Stimulated activated naive CD8-positive, alpha-beta T cell treated with anti-CD3 and anti-CD28 coated beads, Interleukin-15, amount 100 ng/mL, for 72 hours (primary cell): ENCODE measurements around the gene YARS1.
A peak's percentile ranks its signal among the peaks of the same experiment; 100 is the strongest.

Experiments used
- ATAC-seq: fragments of 150-1000 bp; cut with Tn5 transposase; 2 replicates; pipeline ENCODE4 v1.10.0; 2021; ENCODE audit warnings: mild to moderate bottlenecking, moderate library complexity
- DNase-seq, 2 donors: peaks; one replicate each; pipeline ENCODE4 v3.0.0; 2021 to 2022
- H3K27ac Mint-ChIP-seq, 2 donors: one replicate each; pipeline ENCODE4 v1.8.0; 2022; ENCODE audit warnings: mild to moderate bottlenecking in 2 of 2, mixed read lengths in 2 of 2, moderate library complexity in 2 of 2
- H3K27me3 Mint-ChIP-seq: one replicate; pipeline ENCODE4 v1.8.0; 2022; ENCODE audit warnings: mixed read lengths
- H3K4me1 Mint-ChIP-seq: one replicate; pipeline ENCODE4 v1.8.0; 2022; ENCODE audit warnings: mild to moderate bottlenecking, mixed read lengths
- H3K4me3 Mint-ChIP-seq, 2 donors: one replicate each; pipeline ENCODE4 v1.8.0; 2022; ENCODE audit warnings: mild to moderate bottlenecking in 2 of 2, mixed read lengths in 2 of 2, moderate library complexity in 1 of 2
- H3K9me3 Mint-ChIP-seq, 2 donors: one replicate each; pipeline ENCODE4 v1.8.0; 2022; ENCODE audit warnings: mixed read lengths in 2 of 2

YARS1 gene

DNA sequence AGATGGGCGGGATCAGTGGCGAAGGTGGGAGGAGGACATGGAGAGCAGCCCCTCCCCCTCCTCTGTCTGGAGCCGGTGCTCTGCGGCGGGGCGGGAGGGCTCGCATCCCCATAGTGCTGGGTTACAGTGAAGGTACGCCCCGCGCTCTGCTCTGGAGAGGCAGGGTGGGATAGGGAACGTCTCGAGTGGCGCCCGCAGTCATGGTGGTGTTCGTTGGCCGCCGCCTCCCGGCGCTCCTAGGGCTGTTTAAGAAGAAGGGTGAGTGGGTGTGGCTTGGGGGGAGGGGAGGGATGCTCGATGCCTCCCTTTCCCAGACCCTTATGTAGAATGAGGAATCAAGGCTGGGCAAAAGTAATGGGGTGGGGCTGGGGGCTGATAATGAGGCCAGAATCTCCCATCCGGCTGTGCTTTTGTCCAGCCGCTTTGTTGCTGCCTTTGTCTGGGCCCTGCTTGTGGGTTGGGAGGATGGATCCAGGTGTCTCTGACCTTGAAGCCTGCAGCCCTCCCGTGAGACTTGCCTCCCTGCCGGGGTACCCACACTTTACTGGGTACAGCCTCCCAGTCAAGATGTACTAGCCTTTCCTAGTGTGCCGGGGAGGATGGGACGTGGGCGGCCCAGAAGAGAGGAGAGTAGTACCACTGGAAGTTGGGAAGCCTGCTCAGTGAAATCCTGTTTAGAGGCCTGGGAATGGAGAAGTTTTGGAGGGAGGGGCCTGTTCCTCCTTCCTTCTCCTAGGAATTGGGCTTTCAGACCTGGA, 51.4 kb downstream of the YARS1 start:
- Mint-ChIP-seq H3K9me3 (no peaks in the 10 kb centered on the region), H3K4me3 (no peak overlapping the region), H3K4me1 (peaks cover 15% of the 10 kb centered on the region), H3K27ac (no peak overlapping the region), H3K27me3 (no peaks in the 10 kb centered on the region)
- no peak for ATAC-seq
- DNase-seq: no peak

DNA sequence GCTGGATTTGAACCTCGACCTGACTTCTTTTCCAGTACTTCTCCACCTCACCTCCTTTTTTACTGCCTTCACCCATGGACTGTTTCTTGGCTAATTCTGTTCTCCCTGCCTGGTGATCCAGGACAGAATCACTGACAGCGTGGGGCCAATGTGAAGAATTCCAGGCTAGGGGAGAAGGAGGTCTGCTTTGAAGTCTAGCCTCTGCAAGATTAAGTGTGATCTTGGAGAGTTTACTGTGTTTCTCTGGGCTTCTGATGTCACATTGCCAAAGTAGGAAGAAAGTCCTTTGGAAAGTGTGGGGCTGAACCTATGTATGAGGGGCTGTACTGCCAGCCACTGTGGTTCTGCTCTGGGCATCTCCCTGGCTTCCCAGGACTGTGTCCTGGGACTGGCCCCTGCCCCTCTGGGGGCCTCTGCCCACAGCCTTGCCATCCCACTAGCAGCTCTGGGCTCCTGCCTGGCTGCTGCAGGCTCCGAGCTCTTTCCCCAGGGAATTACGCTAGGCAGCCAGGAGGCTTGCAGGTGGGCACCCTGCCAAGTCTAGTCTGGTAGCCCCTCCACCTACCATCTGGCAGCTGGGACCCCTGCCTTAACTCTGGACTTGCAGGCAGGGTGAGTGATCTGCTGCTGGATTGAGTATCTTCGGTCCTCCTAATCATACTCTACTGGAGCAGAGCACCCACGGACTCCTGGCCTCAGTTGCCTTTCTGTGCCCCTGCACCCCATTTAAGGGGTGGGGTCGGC, 52.2 kb downstream of the YARS1 start:
- DNase-seq (no peak), ATAC-seq (no peak)
- Mint-ChIP-seq H3K4me3 (no peak overlapping the region), H3K4me1 (peaks cover 23% of the 10 kb centered on the region), H3K9me3 (no peaks in the 10 kb centered on the region), H3K27me3 (no peaks in the 10 kb centered on the region), H3K27ac (no peak overlapping the region)

DNA sequence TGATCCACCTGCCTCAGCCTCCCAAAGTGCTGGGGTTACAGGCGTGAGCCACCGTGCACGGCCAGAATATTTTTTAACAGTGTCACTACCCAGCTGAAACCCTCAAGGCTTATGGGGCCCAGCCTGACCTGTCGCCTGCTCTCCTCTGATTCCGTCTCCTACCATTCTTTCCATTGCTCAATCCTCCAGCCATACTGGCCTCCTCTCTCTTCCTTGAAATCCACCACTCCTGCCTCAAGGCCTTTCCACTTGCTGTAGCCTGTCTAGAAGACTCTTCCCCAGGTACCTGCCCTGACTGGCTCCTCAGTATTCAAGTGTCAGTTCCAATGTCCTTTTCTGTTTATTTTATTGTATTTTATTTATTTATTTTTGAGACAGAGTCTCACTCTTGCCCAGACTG, 53.9 kb downstream of the YARS1 start:
- Mint-ChIP-seq H3K4me1 (peaks cover 31% of the 10 kb centered on the region), H3K27ac (no peak overlapping the region), H3K4me3 (no peak overlapping the region), H3K9me3 (no peaks in the 10 kb centered on the region), H3K27me3 (no peaks in the 10 kb centered on the region)
- DNase-seq (no peak), ATAC-seq (no peak)

DNA sequence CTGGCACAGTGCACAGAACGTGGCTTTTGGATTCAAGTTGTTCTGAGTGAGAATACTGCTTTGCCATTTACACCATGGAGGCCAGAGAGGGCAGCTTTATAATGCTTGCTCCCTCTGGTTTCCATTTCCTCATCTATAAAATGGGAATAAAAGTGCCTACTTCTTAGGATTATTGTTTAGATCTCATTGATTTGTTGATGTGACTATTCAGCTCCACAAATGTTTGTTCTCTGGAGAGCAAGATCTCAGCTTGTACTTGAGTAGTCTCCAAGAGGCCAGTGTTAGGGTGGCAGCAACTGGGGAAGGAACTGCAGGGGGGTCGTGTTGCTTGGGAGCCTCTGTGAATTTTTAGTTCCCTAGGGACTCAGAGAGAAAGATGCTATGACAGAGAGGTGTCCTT, 55.2 kb downstream of the YARS1 start:
- no peaks in the 10 kb centered on the region for H3K9me3 Mint-ChIP-seq
- H3K4me3 Mint-ChIP-seq: no peak overlapping the region
- peak overlapping the region in 1 of 2 donors; percentile 35 for H3K27ac Mint-ChIP-seq
- no peak for DNase-seq
- H3K4me1 Mint-ChIP-seq: peaks cover 31% of the 10 kb centered on the region
- no peak for ATAC-seq
- H3K27me3 Mint-ChIP-seq: no peaks in the 10 kb centered on the region

DNA sequence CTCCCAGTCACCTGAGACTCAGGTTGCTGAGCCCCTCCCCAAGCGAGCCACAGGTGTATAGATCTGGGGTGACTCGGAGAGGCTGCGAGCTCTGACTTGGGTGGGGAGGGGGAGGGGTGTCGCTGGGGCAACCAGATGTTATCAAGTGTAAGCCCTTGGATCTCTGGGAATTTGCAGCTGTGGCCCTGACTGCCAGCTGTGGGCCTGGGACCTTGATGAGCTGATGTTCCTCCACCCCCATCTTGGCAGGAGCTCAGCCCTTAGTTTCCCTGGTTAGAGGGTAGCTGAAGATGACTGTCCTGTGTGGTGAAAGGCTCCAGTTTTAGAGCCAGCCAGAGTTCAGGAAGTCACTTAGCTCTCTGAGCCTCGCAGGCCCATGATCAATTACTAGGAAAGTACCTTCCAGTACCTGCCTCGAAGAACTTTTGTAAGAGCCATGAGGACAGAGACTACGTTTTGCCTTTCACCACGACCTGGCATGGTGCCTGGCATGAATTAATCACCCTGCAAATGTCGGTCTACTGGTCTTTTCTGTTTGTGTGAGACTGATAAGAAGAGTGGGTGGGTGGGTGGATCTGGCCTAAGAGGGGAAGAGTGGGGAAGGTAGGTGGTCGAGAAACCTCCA, 55.8 kb downstream of the YARS1 start:
- Mint-ChIP-seq H3K4me1 (peaks cover 31% of the 10 kb centered on the region), H3K9me3 (no peaks in the 10 kb centered on the region), H3K27me3 (no peaks in the 10 kb centered on the region), H3K27ac (peak overlapping the region in 1 of 2 donors; percentile 55), H3K4me3 (no peak overlapping the region)
- peak in 1 of 2 donors; percentile 55 for DNase-seq
- ATAC-seq: peak; percentile 83

DNA sequence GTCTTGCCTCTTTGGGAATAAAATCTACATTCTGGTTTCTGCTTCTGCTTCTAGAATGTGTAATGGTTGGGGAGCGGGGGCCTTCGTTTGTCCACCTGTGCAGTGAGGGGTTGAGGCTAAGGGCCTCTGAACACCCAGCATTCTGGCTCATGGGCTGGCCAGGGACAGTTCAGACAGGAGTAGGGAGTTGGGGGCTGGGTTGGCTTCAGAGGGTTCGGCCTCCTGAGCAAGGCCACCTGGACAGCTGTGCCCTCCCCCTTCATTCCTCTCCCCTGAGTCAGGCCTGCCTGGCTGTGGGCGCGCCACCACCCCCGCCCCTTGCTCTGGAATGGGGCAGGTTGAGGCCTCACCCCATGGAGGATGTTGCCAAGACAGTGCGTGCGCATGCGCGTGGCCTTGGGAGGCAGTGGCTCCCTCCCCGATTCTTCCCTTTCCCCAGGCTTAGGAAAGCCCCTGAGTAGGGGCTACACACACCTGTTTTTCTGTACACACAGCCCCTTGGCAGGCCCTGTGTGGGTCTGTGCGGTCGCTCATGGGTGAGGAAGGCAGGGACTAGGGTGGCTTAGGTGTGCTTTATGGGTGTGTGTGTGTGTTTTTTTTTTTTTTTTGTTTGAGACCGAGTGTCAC, 57.0 kb downstream of the YARS1 start:
- Mint-ChIP-seq H3K27me3 (peaks cover 8% of the 10 kb centered on the region), H3K9me3 (no peaks in the 10 kb centered on the region), H3K4me1 (peaks cover 31% of the 10 kb centered on the region), H3K4me3 (no peak overlapping the region), H3K27ac (peak overlapping the region in 1 of 2 donors; percentile 70)
- ATAC-seq: no peak
- no peak for DNase-seq

DNA sequence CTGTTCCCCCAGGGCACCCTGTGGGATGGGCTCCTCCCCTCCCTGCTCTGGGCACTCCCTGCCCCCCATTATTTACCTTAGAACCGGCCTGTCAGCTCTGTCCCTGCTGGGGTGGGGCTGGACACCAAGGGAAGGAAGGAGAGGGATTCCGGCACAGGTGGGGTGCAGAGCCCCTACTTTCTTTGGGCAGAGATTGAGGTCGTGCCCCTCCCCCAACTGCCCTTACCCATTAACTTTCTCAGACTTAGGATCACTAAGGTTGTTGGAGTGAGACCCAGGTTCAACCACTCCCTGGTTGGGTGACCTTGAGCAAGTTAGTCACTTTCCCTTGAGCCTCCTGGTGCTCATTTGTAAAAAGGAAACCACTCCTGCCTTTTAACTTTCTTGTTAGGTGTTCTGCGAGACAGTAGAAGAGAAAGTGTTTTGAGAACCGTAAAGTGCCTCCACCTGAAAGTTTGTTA, 57.6 kb downstream of the YARS1 start:
- no peak overlapping the region for H3K4me3 Mint-ChIP-seq
- H3K4me1 Mint-ChIP-seq: peaks cover 32% of the 10 kb centered on the region
- no peaks in the 10 kb centered on the region for H3K9me3 Mint-ChIP-seq
- H3K27me3 Mint-ChIP-seq: peaks cover 14% of the 10 kb centered on the region
- peak overlapping the region in 1 of 2 donors; percentile 70 for H3K27ac Mint-ChIP-seq
- no peak for ATAC-seq
- DNase-seq: no peak

DNA sequence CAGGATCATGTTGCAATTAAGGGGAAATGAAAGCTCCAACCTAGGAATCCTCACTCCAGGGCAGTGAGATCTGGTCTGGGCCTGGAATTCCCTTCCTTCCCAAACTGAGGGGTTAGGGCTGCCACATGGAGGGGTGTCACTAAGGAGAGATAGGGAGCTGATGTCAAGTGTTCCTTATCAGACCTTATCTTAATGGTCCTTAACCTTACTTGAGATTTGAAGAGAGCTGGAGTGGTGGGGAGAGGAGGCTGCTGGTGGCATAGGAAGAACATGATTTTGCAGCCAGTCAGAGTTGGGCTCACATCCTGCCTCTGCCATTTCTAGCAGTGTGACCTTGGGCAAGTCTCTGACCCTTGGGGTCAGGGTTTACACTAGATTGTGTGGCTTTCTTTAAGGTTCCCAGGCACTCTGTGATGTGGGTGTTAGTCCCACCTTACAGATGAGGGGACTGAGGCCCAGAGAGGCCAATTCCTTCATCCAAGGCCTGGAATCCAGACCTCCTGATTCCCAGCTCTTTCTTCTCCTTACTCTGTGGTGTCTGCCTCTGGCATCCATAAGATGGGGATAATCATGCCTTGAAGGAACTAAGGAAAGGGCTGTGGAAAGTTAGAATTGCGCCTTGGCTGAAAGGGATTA, 58.2 kb downstream of the YARS1 start:
- peaks cover 18% of the 10 kb centered on the region for H3K27me3 Mint-ChIP-seq
- H3K27ac Mint-ChIP-seq: no peak overlapping the region
- no peak for DNase-seq
- no peaks in the 10 kb centered on the region for H3K9me3 Mint-ChIP-seq
- no peak overlapping the region for H3K4me3 Mint-ChIP-seq
- peaks cover 38% of the 10 kb centered on the region for H3K4me1 Mint-ChIP-seq
- ATAC-seq: no peak

DNA sequence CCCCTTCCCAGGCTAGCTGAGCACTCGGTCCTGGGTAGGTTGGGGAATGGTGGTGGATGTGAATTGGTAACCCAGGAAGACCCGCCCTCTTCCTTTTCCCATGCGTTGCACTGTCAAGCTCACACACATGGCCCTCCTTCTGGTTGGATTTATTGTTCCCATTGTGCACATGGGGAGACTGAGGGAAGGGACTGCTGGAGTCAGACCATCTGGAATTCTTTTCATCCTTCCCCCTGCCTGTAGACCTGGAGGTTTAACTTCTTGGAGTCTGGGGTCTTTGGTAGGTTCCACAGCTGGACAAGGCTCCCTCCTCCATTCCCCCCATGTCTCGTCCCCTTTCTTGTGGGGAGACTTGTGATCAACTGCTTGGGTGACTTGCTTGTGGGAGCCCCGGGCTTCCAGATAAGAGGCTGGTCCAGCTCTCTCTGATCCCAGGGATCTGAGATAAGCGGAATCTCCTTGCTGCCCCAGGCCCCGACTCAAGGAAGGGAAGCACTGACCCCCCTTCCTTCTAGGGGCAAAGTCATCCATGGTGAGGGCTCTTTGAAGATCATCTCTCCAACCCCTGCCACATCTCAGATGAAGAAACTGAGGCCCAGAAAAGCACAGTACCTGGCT, 58.9 kb downstream of the YARS1 start:
- ATAC-seq: no peak
- no peak overlapping the region for H3K27ac Mint-ChIP-seq

DNA sequence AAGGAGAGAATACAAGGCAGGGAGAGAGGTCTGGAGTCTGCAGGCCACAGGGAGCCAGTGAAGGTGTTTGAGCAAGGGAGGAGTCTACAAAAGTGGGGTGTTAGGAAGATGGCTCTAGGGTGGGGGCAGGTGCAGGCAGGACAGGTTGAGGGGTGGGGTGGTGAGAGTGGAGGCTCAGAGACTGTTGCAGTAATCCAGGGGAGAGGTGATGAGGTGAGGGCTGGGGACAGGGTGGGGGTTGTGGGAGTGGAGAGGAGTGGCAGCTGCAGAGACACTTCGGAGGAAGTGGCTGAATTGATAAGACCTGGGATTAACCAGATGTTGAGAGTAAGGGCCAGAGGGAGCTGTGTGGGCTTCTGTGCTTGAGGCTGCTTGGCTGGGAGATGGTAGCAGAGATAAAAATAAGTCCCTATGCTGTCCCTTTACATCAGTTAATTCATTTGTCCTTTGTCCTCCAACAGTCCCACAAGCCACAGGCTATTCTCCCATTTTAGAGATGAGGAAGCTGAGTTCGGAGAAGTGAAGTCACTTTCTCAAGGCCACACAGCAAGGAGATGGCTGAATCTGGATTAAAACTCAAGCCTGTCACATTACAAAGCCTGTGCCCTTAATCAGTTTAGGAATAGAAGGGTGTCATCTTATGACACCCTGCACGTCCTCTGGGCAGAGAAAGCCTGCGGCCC, 59.8 kb downstream of the YARS1 start:
- no peak overlapping the region for H3K27ac Mint-ChIP-seq
- DNase-seq (no peak), ATAC-seq (no peak)
- H3K4me3 Mint-ChIP-seq: no peak overlapping the region
- peaks cover 38% of the 10 kb centered on the region for H3K4me1 Mint-ChIP-seq
- H3K9me3 Mint-ChIP-seq: no peaks in the 10 kb centered on the region
- peaks cover 19% of the 10 kb centered on the region for H3K27me3 Mint-ChIP-seq

More for the DNA sequence above, 58.9 kb downstream of the YARS1 start:
- Mint-ChIP-seq H3K9me3 (no peaks in the 10 kb centered on the region), H3K4me3 (no peak overlapping the region), H3K4me1 (peaks cover 38% of the 10 kb centered on the region), H3K27me3 (peaks cover 18% of the 10 kb centered on the region)
- DNase-seq: no peak

DNA sequence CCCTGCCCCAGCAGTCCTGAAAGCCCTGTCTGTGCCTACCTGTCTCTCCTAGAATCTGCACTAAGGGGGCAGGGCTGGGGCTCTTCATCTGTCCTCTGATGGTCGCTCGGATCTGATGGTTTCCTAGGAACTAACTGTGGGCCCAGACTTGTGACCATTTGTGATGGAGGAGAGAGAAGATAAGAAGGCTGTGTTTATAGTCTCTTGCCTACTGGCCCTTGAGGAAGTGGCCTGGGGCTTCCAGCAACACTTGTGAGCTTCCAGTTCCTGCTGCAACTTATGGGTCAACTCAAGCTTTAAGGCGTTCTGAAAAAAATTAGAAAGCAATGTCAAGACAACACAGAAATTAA, 61.4 kb downstream of the YARS1 start:
- Mint-ChIP-seq H3K4me3 (no peak overlapping the region), H3K27me3 (peaks cover 35% of the 10 kb centered on the region), H3K9me3 (no peaks in the 10 kb centered on the region), H3K27ac (no peak overlapping the region), H3K4me1 (peaks cover 23% of the 10 kb centered on the region)
- DNase-seq (no peak), ATAC-seq (no peak)

DNA sequence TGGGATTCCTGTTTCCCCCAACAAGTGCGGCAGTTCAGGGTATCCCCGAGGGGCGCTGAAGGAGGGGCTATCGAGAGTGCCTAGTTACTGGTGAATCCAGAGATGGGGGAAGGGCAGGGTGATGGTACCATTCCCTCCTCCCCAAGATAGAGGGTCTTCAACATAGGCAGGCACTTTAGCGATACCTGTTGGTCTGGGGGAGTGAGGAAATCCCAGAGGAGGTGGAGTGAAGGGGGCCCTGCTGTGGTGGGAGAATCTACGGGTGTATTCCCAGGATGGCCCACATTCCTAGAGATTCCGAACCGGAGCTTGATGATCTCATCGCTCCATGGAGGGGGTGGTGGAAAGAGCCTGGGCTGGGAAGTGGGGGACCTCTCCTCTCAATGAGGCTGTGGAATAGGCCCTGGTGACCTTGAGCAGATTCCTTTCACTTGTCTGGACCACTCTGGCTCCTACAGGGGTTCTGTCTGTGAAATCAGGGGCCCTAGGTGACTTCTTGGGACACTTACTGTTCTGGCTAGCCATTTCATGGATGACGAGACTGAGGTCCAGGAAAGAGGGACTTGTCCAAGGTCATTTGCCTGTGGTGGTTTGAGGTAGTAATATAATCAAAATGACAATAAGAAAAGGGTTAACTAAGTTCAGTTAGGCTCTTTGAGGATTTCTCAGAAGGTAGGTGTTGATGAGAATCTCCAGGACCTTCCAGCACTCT, 61.9 kb downstream of the YARS1 start:
- Mint-ChIP-seq H3K4me3 (no peak overlapping the region), H3K4me1 (peaks cover 18% of the 10 kb centered on the region), H3K27ac (no peak overlapping the region), H3K27me3 (peaks cover 35% of the 10 kb centered on the region), H3K9me3 (no peaks in the 10 kb centered on the region)
- DNase-seq (no peak), ATAC-seq (no peak)

DNA sequence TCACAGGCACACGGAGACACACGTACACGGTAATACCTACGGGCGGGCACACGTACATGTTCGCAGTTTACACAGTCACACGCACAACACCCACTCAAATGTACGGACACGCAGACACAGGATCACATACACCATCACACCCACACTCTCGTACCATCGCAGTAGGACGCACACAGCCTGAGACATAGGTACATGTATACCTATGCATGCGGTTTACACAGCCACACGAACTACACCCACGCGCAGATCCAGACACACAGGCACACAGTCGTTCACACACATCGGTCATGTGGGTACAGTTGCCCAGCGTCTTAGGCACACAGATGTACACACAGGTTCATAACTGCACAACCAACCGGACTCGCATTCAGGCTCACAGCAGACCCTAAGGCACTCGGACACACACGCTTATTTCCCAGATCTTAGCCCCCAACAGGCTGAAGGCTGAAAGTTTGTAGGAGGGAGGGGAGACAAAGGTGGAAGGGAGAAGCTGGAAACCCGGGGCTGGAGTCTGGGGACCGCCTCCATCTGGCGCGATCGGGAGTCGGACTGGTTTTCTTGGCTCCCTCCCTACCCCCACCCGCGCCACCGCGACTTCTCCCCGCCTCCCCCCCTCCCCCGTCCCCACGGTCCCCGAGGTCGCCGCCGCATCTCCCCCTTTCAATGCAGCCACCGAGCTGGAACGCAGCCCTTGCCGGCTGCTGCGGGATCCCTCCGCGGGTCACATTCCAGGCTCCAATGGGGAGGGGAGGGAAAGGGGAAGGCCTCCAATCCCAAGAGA, 62.7 kb downstream of the YARS1 start:
- peak overlapping the region in 1 of 2 donors; percentile 35 for H3K27ac Mint-ChIP-seq

More for the DNA sequence above, 62.7 kb downstream of the YARS1 start:
- peaks cover 10% of the 10 kb centered on the region for H3K4me1 Mint-ChIP-seq
- peak; percentile 51 to 56 for DNase-seq
- ATAC-seq: peak; percentile 80
- peaks cover 35% of the 10 kb centered on the region for H3K27me3 Mint-ChIP-seq
- H3K4me3 Mint-ChIP-seq: peak overlapping the region; percentile 41 to 67
- no peaks in the 10 kb centered on the region for H3K9me3 Mint-ChIP-seq
